ENCODE results near the gene EIF4E3.

EIF4E3 gene

DNA sequence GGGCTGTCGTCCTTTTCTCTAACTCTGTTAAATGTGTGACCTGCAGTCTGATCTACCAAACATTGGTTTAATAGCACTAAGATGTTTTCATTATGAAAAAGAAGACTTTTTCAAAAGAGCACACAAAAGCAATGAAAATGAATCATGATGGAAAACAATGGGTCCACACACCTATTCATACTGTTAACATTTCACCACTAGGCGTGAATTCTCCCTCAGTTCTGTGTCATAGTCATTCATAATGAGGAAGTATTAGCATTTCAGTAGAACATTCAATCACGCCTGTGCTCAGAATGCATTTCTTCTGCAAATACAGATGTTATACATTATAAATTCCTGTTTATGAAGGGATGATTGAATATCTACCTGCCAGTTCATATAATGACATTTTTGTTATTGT is 35.9 kb downstream of the EIF4E3 start:
- no peak for DNase-seq (ENCODE audit: low spot score)

GRCh38 chr3:71688121-71688520 is 37.1 kb downstream of the EIF4E3 start:
- DNase-seq (ENCODE audit: low spot score): no peak

DNA sequence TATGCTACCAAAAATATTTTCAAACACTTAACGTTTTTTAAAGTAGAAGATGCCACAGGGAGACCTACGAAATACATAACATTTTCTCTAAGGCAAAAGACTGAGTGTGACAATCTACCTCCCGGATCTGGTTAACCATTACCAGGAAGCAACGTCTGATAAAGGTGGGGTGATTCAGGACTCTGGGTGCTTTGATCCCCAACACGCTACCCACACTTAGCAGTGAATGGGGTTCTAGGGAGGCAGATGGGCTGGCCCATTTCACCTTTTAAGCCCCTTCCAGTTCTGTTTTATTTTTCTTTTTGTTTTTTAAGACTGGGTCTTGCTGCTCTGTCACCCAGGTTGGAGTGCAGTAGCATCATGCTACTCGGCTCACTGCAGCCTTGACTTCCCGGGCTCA is 39.5 kb downstream of the EIF4E3 start:
- no peak for DNase-seq (ENCODE audit: low spot score)

GRCh38 chr3:71684757-71685386 is 40.3 kb downstream of the EIF4E3 start:
- DNase-seq (ENCODE audit: low spot score): peak; percentile 87

GRCh38 chr3:71684046-71684756 is 41.0 kb downstream of the EIF4E3 start:
- DNase-seq (ENCODE audit: low spot score): peak; percentile 19

DNA sequence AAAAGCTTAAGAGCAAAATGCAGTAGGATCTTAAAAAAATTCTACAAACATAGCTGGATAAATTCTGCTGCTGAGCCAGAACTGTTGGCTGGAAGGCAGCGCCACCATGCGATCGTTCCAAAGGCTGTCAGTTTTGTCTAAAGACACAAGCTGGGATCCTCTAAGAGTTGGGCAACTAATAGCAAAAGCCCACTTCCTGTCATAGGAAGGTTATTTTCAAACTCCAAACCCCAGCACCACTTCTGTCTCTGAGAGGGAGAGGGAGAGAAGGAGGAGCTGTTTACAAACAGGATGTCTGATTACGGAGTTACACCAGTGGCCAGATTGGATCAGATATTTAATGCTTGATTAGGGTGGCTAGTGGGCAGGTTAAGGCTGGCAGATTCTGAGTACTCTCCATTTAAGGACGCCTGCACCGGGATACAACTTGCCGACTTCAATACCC is 44.0 kb downstream of the EIF4E3 start:
- DNase-seq (ENCODE audit: low spot score): peak; percentile 88

DNA sequence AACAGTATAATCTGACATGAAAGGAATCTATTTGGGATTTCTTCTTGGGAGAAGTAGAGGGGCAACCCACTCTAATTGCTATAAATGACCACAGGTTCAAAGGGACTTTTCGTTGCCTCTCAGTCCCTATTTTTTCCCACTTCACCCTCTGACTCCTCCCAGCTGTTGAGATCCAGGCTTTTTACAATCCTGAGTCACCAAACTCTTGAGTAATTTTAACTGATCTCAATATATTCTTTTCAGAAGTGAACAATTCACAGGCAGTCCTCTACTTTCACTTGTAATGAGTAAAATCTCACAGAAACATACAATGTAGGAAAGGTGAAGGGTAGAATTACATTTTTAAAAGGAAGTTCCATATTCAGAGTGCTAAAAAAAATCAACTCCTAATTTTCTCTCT is 44.6 kb downstream of the EIF4E3 start:
- peak; percentile 53 for DNase-seq (ENCODE audit: low spot score)

GRCh38 chr3:71676931-71677330 is 48.3 kb downstream of the EIF4E3 start:
- DNase-seq (ENCODE audit: low spot score): no peak

DNA sequence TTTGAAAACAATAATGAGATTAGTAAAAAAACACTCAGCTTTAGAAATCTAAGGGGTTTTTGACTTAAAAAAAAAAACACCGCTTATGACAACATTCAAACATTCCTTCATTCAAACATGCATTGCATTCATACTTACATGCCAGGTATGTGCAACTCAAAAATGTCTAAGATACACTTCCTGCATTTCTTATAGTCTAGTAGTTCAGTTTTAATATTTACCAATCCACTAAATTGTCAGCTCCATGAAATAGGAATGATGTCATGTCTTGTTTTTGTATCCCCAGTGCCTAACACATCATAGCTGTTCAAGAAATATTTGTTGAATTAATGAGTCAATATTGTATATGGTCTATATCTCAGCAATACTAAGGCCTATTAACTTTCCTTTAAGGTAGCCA is 51.7 kb downstream of the EIF4E3 start:
- DNase-seq (ENCODE audit: low spot score): no peak

DNA sequence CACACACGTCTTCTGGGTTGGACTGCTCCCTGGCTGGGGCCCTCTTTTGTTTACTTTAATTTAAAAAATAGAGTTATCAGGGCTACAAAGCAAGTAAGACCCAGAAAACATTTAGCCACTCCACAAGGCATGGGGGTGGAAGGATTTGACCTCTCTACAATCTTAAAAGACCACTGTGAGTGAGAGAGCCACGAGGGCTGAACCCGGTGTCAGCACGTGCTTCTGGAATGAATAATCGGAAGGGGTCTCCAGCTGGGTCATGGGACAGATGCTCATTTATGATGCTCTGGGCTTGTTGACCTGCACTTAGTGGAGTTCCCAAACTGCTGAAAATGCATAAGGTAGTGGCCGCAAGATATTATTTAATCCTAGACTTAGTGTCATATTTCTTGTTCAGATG is 52.4 kb downstream of the EIF4E3 start:
- no peak for DNase-seq (ENCODE audit: low spot score)

DNA sequence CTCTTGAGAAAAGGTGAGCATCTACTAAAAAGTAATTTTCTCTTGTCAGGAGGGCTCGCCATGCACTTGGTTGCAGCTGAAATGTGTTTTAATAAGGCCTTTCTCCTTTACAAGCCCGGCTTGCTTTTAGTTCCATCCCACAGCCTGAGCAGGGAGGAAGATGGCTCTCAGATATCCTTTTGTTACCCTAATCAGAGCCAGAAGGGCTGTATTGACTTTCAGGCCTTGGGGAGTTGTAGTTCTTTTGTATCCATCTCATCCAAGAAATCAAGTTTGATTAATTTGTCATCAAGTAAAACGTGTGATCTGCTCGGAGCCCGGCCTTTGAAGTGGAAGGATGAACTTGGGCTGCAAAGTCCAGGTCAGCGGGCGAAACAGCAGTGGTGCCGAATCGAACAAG is 52.9 kb downstream of the EIF4E3 start:
- DNase-seq (ENCODE audit: low spot score): no peak

DNA sequence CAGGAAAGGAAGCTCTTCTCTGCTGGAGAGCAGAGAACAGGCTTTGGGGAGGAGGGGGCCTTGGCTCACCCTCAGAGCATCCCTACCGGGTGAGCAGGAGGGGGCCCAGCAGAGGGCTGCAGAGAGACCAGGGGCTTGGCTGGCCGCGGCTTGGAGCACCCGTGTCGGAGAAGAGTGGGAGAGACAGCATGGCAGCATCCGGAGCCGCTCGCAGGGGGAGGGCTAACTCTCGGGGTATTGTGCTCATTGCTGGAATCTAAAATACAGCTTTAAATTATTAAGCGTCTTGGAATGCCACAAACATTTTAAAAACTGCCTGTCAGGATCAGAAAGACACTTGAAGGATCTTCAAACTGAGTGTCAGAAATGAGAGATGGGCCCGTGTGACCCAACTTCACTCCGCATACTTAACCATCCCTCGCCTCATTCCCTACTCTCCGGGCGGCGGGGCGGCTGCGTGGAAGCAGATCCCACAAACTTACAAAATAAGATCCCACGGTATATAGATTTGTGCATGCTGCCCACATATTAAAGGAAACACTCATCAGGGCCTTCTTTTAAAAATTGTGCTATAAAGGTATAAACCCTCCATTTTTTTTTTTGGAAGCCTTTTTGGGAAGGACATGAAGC is 53.9 kb downstream of the EIF4E3 start:
- no peak for DNase-seq (ENCODE audit: low spot score)

- DNase-seq (ENCODE audit: low spot score): no peak
Measured at GRCh38 chr3:71662568-71662967, 62.6 kb downstream of the EIF4E3 start.

- no peak for DNase-seq (ENCODE audit: low spot score)
Measured at GRCh38 chr3:71662056-71662455, 63.1 kb downstream of the EIF4E3 start.

DNA sequence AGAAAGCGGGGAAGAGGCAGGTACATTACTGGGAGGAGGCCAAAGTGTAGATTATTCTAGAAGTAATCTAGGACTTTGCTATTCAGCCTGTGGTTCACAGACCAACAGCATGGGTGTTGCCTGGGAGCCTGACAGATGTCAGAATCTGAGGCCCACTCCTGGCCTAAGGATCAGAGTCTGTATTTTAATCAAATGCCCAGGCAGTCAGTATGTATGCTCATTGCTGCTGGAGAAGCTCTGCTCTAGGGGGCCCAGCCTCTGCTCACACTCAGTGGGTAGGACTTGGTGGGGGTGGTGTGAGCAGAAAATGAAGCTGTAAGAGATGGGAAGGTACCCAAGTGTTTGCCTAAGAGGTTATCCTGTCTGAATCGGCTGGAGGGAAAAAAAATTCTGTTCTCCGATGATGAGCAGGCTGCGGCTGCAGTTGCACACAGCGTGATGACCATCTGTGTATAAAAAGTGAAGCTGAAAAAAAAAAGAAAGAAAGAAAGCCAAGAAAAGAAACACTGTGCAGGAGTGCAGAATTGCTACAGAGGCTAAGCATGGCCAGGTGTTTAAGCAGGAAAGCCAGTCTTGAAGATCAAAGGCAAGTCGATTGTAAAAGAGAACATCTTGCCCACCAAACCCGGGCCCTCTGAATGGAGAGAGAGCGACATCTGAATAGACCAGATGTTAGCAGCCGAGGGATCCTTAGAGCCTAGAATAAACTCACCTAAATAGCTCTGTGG is 65.2 kb downstream of the EIF4E3 start:
- no peak for DNase-seq (ENCODE audit: low spot score)

DNA sequence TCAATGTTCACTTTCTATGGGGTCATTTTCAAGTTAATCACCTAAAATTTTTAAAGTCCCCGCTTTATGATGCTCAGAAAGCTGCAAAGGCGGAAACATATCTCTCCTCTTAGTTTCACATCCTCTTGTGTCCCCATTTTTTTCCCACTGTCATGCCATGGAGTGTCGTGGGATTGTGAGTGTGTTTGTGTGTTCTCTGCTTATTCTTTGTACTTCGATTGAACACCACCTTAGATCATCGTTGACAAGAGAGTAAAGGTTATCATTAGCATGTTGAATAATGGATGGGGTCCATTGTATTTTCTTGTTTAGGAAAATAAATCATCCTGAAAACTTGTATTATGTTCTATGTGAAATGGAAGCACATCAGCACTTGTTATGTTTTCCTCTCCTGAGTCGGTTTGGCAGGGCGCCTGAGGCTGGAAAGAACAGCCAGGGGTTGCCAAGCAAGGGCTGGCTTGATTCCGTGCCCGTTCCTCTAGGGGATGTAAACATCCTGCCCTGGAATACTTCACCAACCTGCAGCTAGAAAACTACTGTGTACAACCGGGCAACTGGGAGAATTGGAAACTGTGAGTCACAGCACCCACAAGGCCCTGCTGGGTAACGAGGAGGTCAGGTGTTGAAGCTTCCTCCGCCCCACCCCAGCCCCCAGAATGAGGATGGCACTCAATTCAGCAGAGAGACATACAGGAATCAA is 67.2 kb downstream of the EIF4E3 start:
- DNase-seq (ENCODE audit: low spot score): peak; percentile 46

- no peak for DNase-seq (ENCODE audit: low spot score)
Measured at GRCh38 chr3:71655061-71655460, 70.1 kb downstream of the EIF4E3 start.

DNA sequence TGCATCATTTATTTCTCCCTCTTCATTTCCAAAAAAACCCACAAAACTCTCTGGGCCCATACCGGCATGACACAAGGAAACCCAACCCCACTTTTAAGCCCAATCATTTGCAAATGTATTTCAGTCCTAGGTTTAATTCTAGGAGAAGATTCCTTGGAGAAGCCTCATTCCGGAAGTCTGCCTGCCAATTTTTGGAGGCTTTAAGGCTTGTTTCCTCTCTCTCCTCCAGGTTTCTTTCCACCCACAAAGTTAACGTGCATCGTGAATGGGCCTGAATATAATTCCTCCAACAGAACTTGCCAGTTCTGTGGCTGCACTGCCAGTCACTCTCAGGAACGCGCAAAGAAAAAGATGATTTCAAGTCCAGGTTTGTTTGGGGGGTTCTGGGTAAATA is 71.8 kb downstream of the EIF4E3 start:
- DNase-seq (ENCODE audit: low spot score): no peak

DNA sequence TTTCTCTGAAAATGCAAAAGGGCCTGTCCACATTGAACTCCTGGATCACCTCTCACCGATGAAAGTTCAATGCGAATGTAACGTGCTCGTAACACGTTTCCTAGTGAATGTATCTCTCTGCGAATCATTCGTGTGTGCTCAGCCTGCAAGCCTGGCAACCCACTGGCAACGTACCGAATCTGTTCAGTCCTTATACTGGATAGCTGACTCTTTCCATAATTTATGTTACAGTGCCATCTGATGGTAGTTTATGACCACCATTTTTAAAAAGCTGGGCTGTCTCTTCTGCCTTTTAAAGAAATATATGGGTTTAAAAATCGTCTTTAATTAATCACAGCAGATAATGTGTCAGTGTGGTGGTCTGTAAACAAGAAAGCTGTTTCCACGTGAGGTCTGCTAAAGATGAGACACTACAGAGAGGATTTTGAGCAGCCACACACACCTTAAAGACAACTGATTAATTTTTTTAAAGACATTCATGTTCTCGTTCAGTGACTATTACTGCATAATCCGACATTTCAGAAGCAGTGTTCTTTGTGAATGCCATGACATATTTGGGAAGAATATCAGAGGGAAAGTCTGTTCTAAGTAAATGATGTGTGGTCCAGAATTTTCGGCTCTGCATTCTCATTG is 72.3 kb downstream of the EIF4E3 start:
- DNase-seq (ENCODE audit: low spot score): peak; percentile 89

GRCh38 chr3:71651625-71652024 is 73.6 kb downstream of the EIF4E3 start:
- DNase-seq (ENCODE audit: low spot score): no peak

- no peak for DNase-seq (ENCODE audit: low spot score)
Measured at GRCh38 chr3:71650372-71650771, 74.8 kb downstream of the EIF4E3 start.

DNA sequence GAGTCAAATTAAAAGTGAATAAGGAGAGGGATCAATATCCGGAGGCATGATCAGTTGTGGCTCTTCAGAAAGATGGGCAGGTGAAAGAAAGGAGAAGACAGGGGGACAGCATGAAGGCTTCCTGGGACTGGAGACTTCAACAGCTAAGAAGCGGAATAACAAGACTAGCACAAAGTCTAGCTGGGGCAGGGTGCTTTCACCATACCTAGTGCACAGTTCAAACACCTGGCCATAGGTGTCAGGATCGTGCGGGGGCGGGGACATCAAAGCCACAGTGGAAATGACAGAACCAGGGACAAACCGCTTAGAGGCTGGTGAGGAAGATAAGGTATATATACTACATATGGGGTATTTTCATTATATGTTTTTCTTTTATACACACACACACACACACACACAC is 75.4 kb downstream of the EIF4E3 start:
- DNase-seq (ENCODE audit: low spot score): no peak

Data from COLO829 (cell line).